ENCODE data around the gene RAB37. TPM values are rescaled to one million over a fixed set of nuclear protein-coding genes. Genes with fewer than 3 reads are reported as not detected.

RAB37 gene
- total and polyA plus RNA-seq, 2 of the 13 experiments (the other 11 are each of a cell fraction or from before 2014, with no cell fraction given): 0.91 to 3.7 TPM

GRCh38 chr17:74738051-74738996, 1.3 kb downstream of the RAB37 start (continued):
- TF ChIP-seq, protein P1, sequence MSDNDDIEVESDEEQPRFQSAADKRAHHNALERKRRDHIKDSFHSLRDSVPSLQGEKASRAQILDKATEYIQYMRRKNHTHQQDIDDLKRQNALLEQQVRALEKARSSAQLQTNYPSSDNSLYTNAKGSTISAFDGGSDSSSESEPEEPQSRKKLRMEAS (IDR thresholded peaks at IDR 0.05): peak; percentile 6; the same call in 1 of the 2 replicates
- TF ChIP-seq SYNCRIP (IDR thresholded peaks at IDR 0.05; ENCODE audit: insufficient read depth, low read depth, low read length): no peak
- no peak for TF ChIP-seq SRSF4 (IDR thresholded peaks at IDR 0.05; ENCODE audit: low read depth, low read length, poor library complexity, severe bottlenecking)
- 0 out of 2 replicates have a peak, but pooled peaks have one; percentile 45 for TF ChIP-seq CAMTA2 (CRISPR knock-in tag; IDR thresholded peaks at IDR 0.05; ENCODE audit: borderline replicate concordance)
- TF ChIP-seq ZNF7 (CRISPR knock-in tag; IDR thresholded peaks at IDR 0.05): no peak
- TF ChIP-seq PRMT3 (CRISPR knock-in tag; IDR thresholded peaks at IDR 0.05; ENCODE audit: borderline replicate concordance, low read depth): no peak
- TF ChIP-seq CENPBD1 (CRISPR knock-in tag; IDR thresholded peaks at IDR 0.05; ENCODE audit: borderline replicate concordance, low read depth): no peak
- TF ChIP-seq SRSF1 (optimal IDR thresholded peaks at IDR 0.05; ENCODE audit: low read depth, low read length): no peak
- TF ChIP-seq GLI4 (CRISPR knock-in tag; IDR thresholded peaks at IDR 0.05; ENCODE audit: borderline replicate concordance): no peak
- TF ChIP-seq ZNF567 (CRISPR knock-in tag; IDR thresholded peaks at IDR 0.05; ENCODE audit: borderline replicate concordance): no peak
- no peak for TF ChIP-seq CBX1 (IDR thresholded peaks at IDR 0.05; ENCODE audit: low read depth)
- TF ChIP-seq ZNF782 (CRISPR knock-in tag; IDR thresholded peaks at IDR 0.05; ENCODE audit: borderline replicate concordance): no peak
- peak; percentile 14 for TF ChIP-seq ZNF143 (CRISPR knock-in tag; IDR thresholded peaks at IDR 0.05)
- TF ChIP-seq ZFYVE20 (CRISPR knock-in tag; IDR thresholded peaks at IDR 0.05; ENCODE audit: borderline replicate concordance, low read depth): no peak
- peak; percentile 16; the same call in 1 of the 2 replicates for TF ChIP-seq FOXC1 (CRISPR knock-in tag; IDR thresholded peaks at IDR 0.05; ENCODE audit: borderline replicate concordance)
- TF ChIP-seq PITX1 (CRISPR knock-in tag; IDR thresholded peaks at IDR 0.05): peak; percentile 45; the same call in 1 of the 2 replicates
- TF ChIP-seq EZH2 (conservative IDR thresholded peaks at IDR 0.05; ENCODE audit: low read depth, low read length): no peak
- TF ChIP-seq TAF1 (CRISPR knock-in tag; IDR thresholded peaks at IDR 0.05): peak; percentile 26; the same call in 1 of the 2 replicates
- TF ChIP-seq HNRNPL (IDR thresholded peaks at IDR 0.05; ENCODE audit: low read depth, low read length): peak; percentile 99
- peak; percentile 72 for TF ChIP-seq FOSL2 (CRISPR knock-in tag; IDR thresholded peaks at IDR 0.05)
- TF ChIP-seq ZNF256 (CRISPR knock-in tag; conservative IDR thresholded peaks at IDR 0.05): no peak
- no peak for TF ChIP-seq FIP1L1 (IDR thresholded peaks at IDR 0.05; ENCODE audit: borderline replicate concordance, insufficient read depth, low read depth, low read length)
- TF ChIP-seq, protein P2, sequence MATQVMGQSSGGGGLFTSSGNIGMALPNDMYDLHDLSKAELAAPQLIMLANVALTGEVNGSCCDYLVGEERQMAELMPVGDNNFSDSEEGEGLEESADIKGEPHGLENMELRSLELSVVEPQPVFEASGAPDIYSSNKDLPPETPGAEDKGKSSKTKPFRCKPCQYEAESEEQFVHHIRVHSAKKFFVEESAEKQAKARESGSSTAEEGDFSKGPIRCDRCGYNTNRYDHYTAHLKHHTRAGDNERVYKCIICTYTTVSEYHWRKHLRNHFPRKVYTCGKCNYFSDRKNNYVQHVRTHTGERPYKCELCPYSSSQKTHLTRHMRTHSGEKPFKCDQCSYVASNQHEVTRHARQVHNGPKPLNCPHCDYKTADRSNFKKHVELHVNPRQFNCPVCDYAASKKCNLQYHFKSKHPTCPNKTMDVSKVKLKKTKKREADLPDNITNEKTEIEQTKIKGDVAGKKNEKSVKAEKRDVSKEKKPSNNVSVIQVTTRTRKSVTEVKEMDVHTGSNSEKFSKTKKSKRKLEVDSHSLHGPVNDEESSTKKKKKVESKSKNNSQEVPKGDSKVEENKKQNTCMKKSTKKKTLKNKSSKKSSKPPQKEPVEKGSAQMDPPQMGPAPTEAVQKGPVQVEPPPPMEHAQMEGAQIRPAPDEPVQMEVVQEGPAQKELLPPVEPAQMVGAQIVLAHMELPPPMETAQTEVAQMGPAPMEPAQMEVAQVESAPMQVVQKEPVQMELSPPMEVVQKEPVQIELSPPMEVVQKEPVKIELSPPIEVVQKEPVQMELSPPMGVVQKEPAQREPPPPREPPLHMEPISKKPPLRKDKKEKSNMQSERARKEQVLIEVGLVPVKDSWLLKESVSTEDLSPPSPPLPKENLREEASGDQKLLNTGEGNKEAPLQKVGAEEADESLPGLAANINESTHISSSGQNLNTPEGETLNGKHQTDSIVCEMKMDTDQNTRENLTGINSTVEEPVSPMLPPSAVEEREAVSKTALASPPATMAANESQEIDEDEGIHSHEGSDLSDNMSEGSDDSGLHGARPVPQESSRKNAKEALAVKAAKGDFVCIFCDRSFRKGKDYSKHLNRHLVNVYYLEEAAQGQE (IDR thresholded peaks at IDR 0.05; ENCODE audit: borderline replicate concordance in 1 of 2, low read depth in 1 of 2, low read length in 2 of 2): no peak; a peak in 1 of 4 replicates
- no peak for TF ChIP-seq SP1 (IDR thresholded peaks at IDR 0.05)
- TF ChIP-seq SP1 (CRISPR knock-in tag; IDR thresholded peaks at IDR 0.05): 0 out of 2 replicates have a peak, but pooled peaks have one; percentile 14
- no peak for TF ChIP-seq SNAPC2 (CRISPR knock-in tag; IDR thresholded peaks at IDR 0.05)

All from HepG2 (cell line).